ENCODE results near the gene LITAFD.
"Not testable (repeated sequence)": the region's sequence is repeated elsewhere in the genome, so short reads cannot be mapped to it uniquely, and the experiment has no call there.

LITAFD gene

GRCh38 chr16:8866118-8866883 is 15.8 kb upstream of the LITAFD start:
- Histone ChIP-seq H3K4me1 (peaks cover 73 to 85% (median 77%) of the 10 kb centered on the region in 10 experiments), H3K27me3 (no peaks in the 10 kb centered on the region), H3K27ac (peak overlapping the region; percentile 68 to 95 (median 90); a peak in 20 of 22 replicates), H3K4me3 (peak overlapping the region; percentile 68 to 94 (median 77)), H3K9ac (peak overlapping the region; percentile 81 to 94 (median 90)), H3K9me3 (replicated peaks in 1 of 11) (no peaks in the 10 kb centered on the region), H3K36me3 (peaks cover 0 to 43% (median 14%) of the 10 kb centered on the region in 11 experiments; a peak in 11 of 22 replicates), H4K20me1 (peaks cover 52 to 70% (median 62%) of the 10 kb centered on the region in 11 experiments), H3K4me2 (peak overlapping the region; percentile 94 to 100 (median 99))
- TF ChIP-seq Cebpa-rat (IDR thresholded peaks at IDR 0.05), result no peak

- TF ChIP-seq Cebpa-rat (IDR thresholded peaks at IDR 0.05), result no peak
- Histone ChIP-seq H3K9ac (peak overlapping the region; percentile 81 to 94 (median 90)), H3K4me3 (peak overlapping the region; percentile 68 to 94 (median 77)), H3K4me1 (peaks cover 73 to 85% (median 77%) of the 10 kb centered on the region in 10 experiments), H3K9me3 (replicated peaks in 1 of 11) (no peaks in the 10 kb centered on the region), H4K20me1 (peaks cover 46 to 65% (median 56%) of the 10 kb centered on the region in 11 experiments), H3K27me3 (no peaks in the 10 kb centered on the region), H3K4me2 (peak overlapping the region; percentile 94 to 100 (median 99)), H3K36me3 (peaks cover 0 to 43% (median 14%) of the 10 kb centered on the region in 11 experiments; a peak in 10 of 22 replicates), H3K27ac (peak overlapping the region; percentile 68 to 95 (median 90); a peak in 20 of 22 replicates)
Measured at GRCh38 chr16:8866884-8867215, 15.3 kb upstream of the LITAFD start.

- Histone ChIP-seq H4K20me1 (peaks cover 41 to 59% (median 51%) of the 10 kb centered on the region in 11 experiments), H3K27ac (peak overlapping the region; percentile 68 to 95 (median 90); a peak in 21 of 22 replicates), H3K27me3 (no peaks in the 10 kb centered on the region), H3K36me3 (peaks cover 0 to 39% (median 12%) of the 10 kb centered on the region in 11 experiments; a peak in 10 of 22 replicates), H3K4me3 (peak overlapping the region; percentile 68 to 94 (median 77)), H3K4me2 (peak overlapping the region; percentile 94 to 100 (median 99)), H3K9ac (peak overlapping the region; percentile 81 to 94 (median 90)), H3K9me3 (replicated peaks in 1 of 11) (no peaks in the 10 kb centered on the region), H3K4me1 (peaks cover 73 to 85% (median 77%) of the 10 kb centered on the region in 10 experiments)
- TF ChIP-seq Cebpa-rat (IDR thresholded peaks at IDR 0.05), result no peak
Measured at GRCh38 chr16:8867216-8867931, 14.8 kb upstream of the LITAFD start.

GRCh38 chr16:8867932-8868415 is 14.2 kb upstream of the LITAFD start:
- peak overlapping the region; percentile 68 to 95 (median 90); a peak in 21 of 22 replicates for H3K27ac ChIP-seq
- peaks cover 73 to 80% (median 75%) of the 10 kb centered on the region in 10 experiments for H3K4me1 ChIP-seq
- H3K36me3 ChIP-seq, result peaks cover 0 to 33% (median 6%) of the 10 kb centered on the region in 11 experiments; a peak in 9 of 22 replicates
- peaks cover 35 to 53% (median 45%) of the 10 kb centered on the region in 11 experiments for H4K20me1 ChIP-seq
- peak overlapping the region; percentile 94 to 100 (median 99) for H3K4me2 ChIP-seq
- no peak for TF ChIP-seq Cebpa-rat (IDR thresholded peaks at IDR 0.05)
- no peaks in the 10 kb centered on the region for H3K9me3 ChIP-seq (replicated peaks in 1 of 11)
- no peaks in the 10 kb centered on the region for H3K27me3 ChIP-seq
- H3K9ac ChIP-seq, result peak overlapping the region; percentile 81 to 94 (median 90)
- peak overlapping the region; percentile 68 to 94 (median 77) for H3K4me3 ChIP-seq

- peak within 1 kb of the TSS; percentile 68 to 94 (median 77) for H3K4me3 ChIP-seq
- peak in 1 of 11 experiments; percentile 46; a peak in 4 of 22 replicates for TF ChIP-seq Cebpa-rat (IDR thresholded peaks at IDR 0.05)
- no peaks in the 10 kb centered on the region for H3K9me3 ChIP-seq (replicated peaks in 1 of 11)
- peaks cover 0 to 26% (median 4%) of the 10 kb centered on the region in 11 experiments; a peak in 8 of 22 replicates for H3K36me3 ChIP-seq
- no peaks in the 10 kb centered on the region for H3K27me3 ChIP-seq
- H3K27ac ChIP-seq, result peak within 1 kb of the TSS; percentile 68 to 95 (median 90); a peak in 21 of 22 replicates
- H4K20me1 ChIP-seq, result peaks cover 29 to 47% (median 39%) of the 10 kb centered on the region in 11 experiments
- peak within 1 kb of the TSS; percentile 81 to 94 (median 90) for H3K9ac ChIP-seq
- peak within 1 kb of the TSS; percentile 94 to 100 (median 99) for H3K4me2 ChIP-seq
- peaks cover 67 to 78% (median 73%) of the 10 kb centered on the region in 10 experiments for H3K4me1 ChIP-seq
Measured at GRCh38 chr16:8868416-8869211, 13.5 kb upstream of the LITAFD start, which contains the start of gene CARHSP1. CARHSP1 (minus strand) TSS chr16:8869006; CDS start chr16:8859328, 9,678 bp downstream.

- H3K27ac ChIP-seq, result peak overlapping the region in 10 of 11 experiments; percentile 25 to 84 (median 76); a peak in 19 of 22 replicates
- peaks cover 21 to 39% (median 31%) of the 10 kb centered on the region in 11 experiments for H4K20me1 ChIP-seq
- H3K36me3 ChIP-seq, result peaks cover 0 to 19% (median 0%) of the 10 kb centered on the region in 11 experiments; a peak in 4 of 22 replicates
- peak overlapping the region; percentile 78 to 96 (median 85) for H3K4me2 ChIP-seq
- H3K9ac ChIP-seq, result peak overlapping the region; percentile 26 to 94 (median 76); a peak in 21 of 22 replicates
- H3K27me3 ChIP-seq, result no peaks in the 10 kb centered on the region
- no peak for TF ChIP-seq Cebpa-rat (IDR thresholded peaks at IDR 0.05)
- H3K4me3 ChIP-seq, result peak overlapping the region; percentile 44 to 81 (median 70)
- peaks cover 60 to 78% (median 72%) of the 10 kb centered on the region in 10 experiments for H3K4me1 ChIP-seq
- H3K9me3 ChIP-seq (replicated peaks in 1 of 11), result no peaks in the 10 kb centered on the region
Measured at GRCh38 chr16:8869212-8869987, 12.8 kb upstream of the LITAFD start.

GRCh38 chr16:8869988-8870241 is 12.2 kb upstream of the LITAFD start:
- H3K4me3 ChIP-seq, result peak overlapping the region in 8 of 10 experiments; percentile 44 to 81 (median 71); a peak in 11 of 20 replicates
- H4K20me1 ChIP-seq, result peaks cover 16 to 34% (median 26%) of the 10 kb centered on the region in 11 experiments; a peak in 21 of 22 replicates
- H3K27me3 ChIP-seq; H3K9me3 ChIP-seq (replicated peaks in 1 of 11): not testable (repeated sequence)
- H3K4me1 ChIP-seq, result peaks cover 55 to 78% (median 72%) of the 10 kb centered on the region in 10 experiments
- H3K36me3 ChIP-seq, result peaks cover 0 to 13% (median 0%) of the 10 kb centered on the region in 11 experiments; a peak in 4 of 22 replicates
- H3K27ac ChIP-seq, result peak overlapping the region in 9 of 11 experiments; percentile 65 to 84 (median 78); a peak in 19 of 22 replicates
- H3K4me2 ChIP-seq, result peak overlapping the region; percentile 78 to 96 (median 85)
- H3K9ac ChIP-seq, result peak overlapping the region in 10 of 11 experiments; percentile 43 to 94 (median 76); a peak in 18 of 22 replicates

All from BLaER1 treated with 17β-estradiol and CSF1 and Interleukin-3, amounts not matched to agents 10 nM and 100 nM (cell line).